A549 (cell line): Measurements from ENCODE around the gene ATL3. TPM values are rescaled to one million over a fixed set of nuclear protein-coding genes. Genes with fewer than 3 reads are reported as not detected.

ENCODE experiments used
- ATAC-seq, 2 experiments: fragments of 200-7000 bp in 1 of 2; fragments of >200 bp in 1 of 2; cut with Nextera tagmentation in 1 of 2; cut with Tn5 transposase in 1 of 2; 3 replicates each; pipeline versions ENCODE4 v1.8.0 to v1.9.1; 2018 to 2020; ENCODE audit warnings: mild to moderate bottlenecking in 1 of 2, moderate library complexity in 1 of 2
- CTCF ChIA-PET: fragments of 300-600 bp; sonication (Branson Sonifier 250); formaldehyde crosslinking; extraction: SDS; loops from one replicate; lab custom pipeline; 2021; ENCODE audit warnings: antibody characterized with exemption, inconsistent platforms; lab: Yijun Ruan, JAX
- POLR2A ChIA-PET: fragments of 350-600 bp; formaldehyde crosslinking; extraction: SDS; loops from one replicate; lab custom pipeline; 2021; ENCODE audit warnings: antibody characterized with exemption, inconsistent platforms; lab: Yijun Ruan, JAX
- DNase-seq, 2 experiments: peaks; one replicate each; pipeline versions ENCODE4 v3.0.0 to v3.0.0-alpha.2; 2011 to 2016; ENCODE audit warnings: low read depth in 1 of 2, low spot score in 1 of 2
- FAIRE-seq: peaks from 2 replicates; lab custom pipeline; 2011; peaks lifted over from hg19 to GRCh38; lab: Jason Lieb, UNC
- H3K27ac ChIP-seq, 2 experiments: fragments of >200 bp; sonication (Bioruptor Twin); formaldehyde crosslinking; 3 replicates each; pipeline ENCODE4 v1.5.1; 2016 to 2017
- H3K4me1 ChIP-seq: fragments of >200 bp; sonication (Bioruptor Twin); formaldehyde crosslinking; 3 replicates; pipeline ENCODE4 v1.6.1; 2016
- H3K4me2 ChIP-seq: fragments of >200 bp; sonication (Bioruptor Twin); formaldehyde crosslinking; 3 replicates; pipeline ENCODE4 v1.6.1; 2016
- H3K4me3 ChIP-seq: fragments of >200 bp; sonication (Bioruptor Twin); formaldehyde crosslinking; 3 replicates; pipeline ENCODE4 v1.5.1; 2016
- H3K9me3 ChIP-seq: fragments of >200 bp; sonication (Bioruptor Twin); formaldehyde crosslinking; 3 replicates; pipeline ENCODE4 v1.6.1; 2016
- ATOH8 ChIP-seq: fragments of 250-450 bp; sonication (Bioruptor Pico); IDR thresholded peaks from 2 replicates; pipeline ENCODE4 v1.5.0; 2020; ENCODE audit warnings: low read depth, mild to moderate bottlenecking, moderate library complexity
- BHLHE40 ChIP-seq: IDR thresholded peaks from 2 replicates; pipeline ENCODE4 v1.6.1; 2012; ENCODE audit warnings: low read depth, low read length, inconsistent platforms
- CEBPB ChIP-seq, 2 experiments: fragments of >200 bp in 1 of 2; sonication (Bioruptor Twin) in 1 of 2; formaldehyde crosslinking in 1 of 2; IDR thresholded peaks; 2 replicates each; pipeline ENCODE4 v1.6.1; 2012 to 2016
- CHD4 ChIP-seq: fragments of 200-600 bp; sonication (generic); IDR thresholded peaks from 2 replicates; pipeline ENCODE4 v1.6.1; 2016; ENCODE audit warnings: antibody characterized with exemption, mild to moderate bottlenecking, borderline replicate concordance
- EHF ChIP-seq: fragments of 250-450 bp; sonication (Bioruptor Pico); IDR thresholded peaks from 2 replicates; pipeline ENCODE4 v1.5.0; 2020; ENCODE audit warnings: mild to moderate bottlenecking
- EP300 ChIP-seq, 2 experiments: fragments of >200 bp; sonication (Bioruptor Twin); formaldehyde crosslinking; IDR thresholded peaks; 2 replicates in 1 of 2; 3 replicates in 1 of 2; pipeline ENCODE4 v1.6.1; 2016 to 2017
- FOSL2 ChIP-seq, 2 experiments: fragments of 450-650 bp in 1 of 2; fragments of >200 bp in 1 of 2; sonication (Bioruptor Twin) in 1 of 2; formaldehyde crosslinking; IDR thresholded peaks; 2 replicates each; pipeline versions ENCODE4 v1.5.0 to v1.6.1; 2016 to 2020; ENCODE audit warnings: mild to moderate bottlenecking in 1 of 2, moderate library complexity in 1 of 2
- HOXB13 ChIP-seq: fragments of 250-450 bp; sonication (Bioruptor Pico); IDR thresholded peaks from 2 replicates; pipeline ENCODE4 v1.5.0; 2020; ENCODE audit warnings: low read depth, mild to moderate bottlenecking, moderate library complexity
- KDM1A ChIP-seq: fragments of 200-600 bp; sonication (generic); IDR thresholded peaks from 2 replicates; pipeline ENCODE4 v1.6.1; 2016; ENCODE audit warnings: low read depth, mild to moderate bottlenecking
- MAZ ChIP-seq: fragments of 150-350 bp; IDR thresholded peaks from 2 replicates; pipeline ENCODE4 v1.6.1; 2014; ENCODE audit warnings: antibody characterized with exemption, low read depth, low read length, borderline replicate concordance
- NFE2L2 ChIP-seq: fragments of 150-350 bp; conservative IDR thresholded peaks from 2 replicates; pipeline ENCODE4 v1.6.1; 2014; ENCODE audit warnings: low read length
- NPAS2 ChIP-seq: fragments of 250-450 bp; sonication (Bioruptor Pico); IDR thresholded peaks from 2 replicates; pipeline ENCODE4 v1.8.0; 2022; ENCODE audit warnings: mild to moderate bottlenecking, moderate library complexity, borderline replicate concordance
- PHF8 ChIP-seq: fragments of 200-600 bp; sonication (generic); IDR thresholded peaks from 2 replicates; pipeline ENCODE4 v1.6.1; 2016; ENCODE audit warnings: low read depth, mild to moderate bottlenecking, antibody characterized with exemption, moderate library complexity, borderline replicate concordance
- POLR2A ChIP-seq: IDR thresholded peaks from 2 replicates; pipeline ENCODE4 v1.6.1; 2012; ENCODE audit warnings: mild to moderate bottlenecking, low read length
- POLR2AphosphoS2 ChIP-seq: conservative IDR thresholded peaks from 2 replicates; pipeline ENCODE4 v1.6.1; 2012; ENCODE audit warnings: low read length, improper control_type of control experiment, inconsistent platforms
- RAD21 ChIP-seq, 2 experiments: fragments of >200 bp in 1 of 2; sonication (Bioruptor Twin) in 1 of 2; formaldehyde crosslinking in 1 of 2; IDR thresholded peaks in 1 of 2; conservative IDR thresholded peaks in 1 of 2; 2 replicates in 1 of 2; 3 replicates in 1 of 2; pipeline ENCODE4 v1.6.1; 2012 to 2018; ENCODE audit warnings: inconsistent platforms in 1 of 2
- RCOR1 ChIP-seq: fragments of 150-350 bp; IDR thresholded peaks from 2 replicates; pipeline ENCODE4 v1.6.1; 2014; ENCODE audit warnings: antibody characterized with exemption, low read length, low read depth
- RNF2 ChIP-seq: fragments of 200-600 bp; sonication (generic); IDR thresholded peaks from 2 replicates; pipeline ENCODE4 v1.6.1; 2016; ENCODE audit warnings: low read depth, mild to moderate bottlenecking, antibody characterized with exemption, moderate library complexity, borderline replicate concordance
- TP53 ChIP-seq: fragments of 250-450 bp; sonication (Bioruptor Pico); IDR thresholded peaks from 2 replicates; pipeline ENCODE4 v1.5.0; 2021; ENCODE audit warnings: mild to moderate bottlenecking, moderate library complexity
- ZC3H11A ChIP-seq: fragments of 450-650 bp; IDR thresholded peaks from 2 replicates; pipeline ENCODE4 v1.6.1; 2014; ENCODE audit warnings: antibody characterized with exemption, mild to moderate bottlenecking
- ZNF302 ChIP-seq: fragments of 250-450 bp; sonication (Bioruptor Pico); IDR thresholded peaks from 2 replicates; pipeline ENCODE4 v1.9.0; 2021; ENCODE audit warnings: inconsistent platforms, mild to moderate bottlenecking, moderate library complexity
- ZSCAN20 ChIP-seq: fragments of 250-450 bp; sonication (Bioruptor Pico); IDR thresholded peaks from 2 replicates; pipeline ENCODE4 v1.8.0; 2022; ENCODE audit warnings: mild to moderate bottlenecking, moderate library complexity
- WGBS: methylation state at CpG from one replicate; pipeline ENCODE4 v1.1.6; 2017; ENCODE audit errors: missing lambda C conversion rate; 5-methylcytosine and 5-hydroxymethylcytosine counted together
- polyA plus RNA-seq, 4 experiments: library from polyadenylated mRNA; depleted of rRNA in 3 of 4; stranded (reverse); fragments of >200 nt; fragmentation: RNase III in 1 of 4; extraction: RNeasy Plus Mini Kit Qiagen cat#74134 plus additional on column Dnase treatment in 1 of 4; gene quantifications; 2 replicates in 3 of 4; 3 replicates in 1 of 4; pipeline ENCODE4 v1.2.3, GENCODE V29; 2011 to 2017
- TF ChIP-seq, protein P1 (sequence below): fragments of >200 bp; sonication (Bioruptor Twin); formaldehyde crosslinking; IDR thresholded peaks from 3 replicates; pipeline ENCODE4 v1.6.1; 2016
- TF ChIP-seq, protein P2 (sequence below): fragments of 250-450 bp; sonication (Bioruptor Pico); IDR thresholded peaks from 2 replicates; pipeline ENCODE4 v1.5.0; 2021; ENCODE audit warnings: mild to moderate bottlenecking, moderate library complexity, borderline replicate concordance

The ATL3 gene
- polyA plus RNA-seq, 2 of the 4 experiments (the other 2 are of a cell fraction), result 26.3 to 50.8 TPM

DNA sequence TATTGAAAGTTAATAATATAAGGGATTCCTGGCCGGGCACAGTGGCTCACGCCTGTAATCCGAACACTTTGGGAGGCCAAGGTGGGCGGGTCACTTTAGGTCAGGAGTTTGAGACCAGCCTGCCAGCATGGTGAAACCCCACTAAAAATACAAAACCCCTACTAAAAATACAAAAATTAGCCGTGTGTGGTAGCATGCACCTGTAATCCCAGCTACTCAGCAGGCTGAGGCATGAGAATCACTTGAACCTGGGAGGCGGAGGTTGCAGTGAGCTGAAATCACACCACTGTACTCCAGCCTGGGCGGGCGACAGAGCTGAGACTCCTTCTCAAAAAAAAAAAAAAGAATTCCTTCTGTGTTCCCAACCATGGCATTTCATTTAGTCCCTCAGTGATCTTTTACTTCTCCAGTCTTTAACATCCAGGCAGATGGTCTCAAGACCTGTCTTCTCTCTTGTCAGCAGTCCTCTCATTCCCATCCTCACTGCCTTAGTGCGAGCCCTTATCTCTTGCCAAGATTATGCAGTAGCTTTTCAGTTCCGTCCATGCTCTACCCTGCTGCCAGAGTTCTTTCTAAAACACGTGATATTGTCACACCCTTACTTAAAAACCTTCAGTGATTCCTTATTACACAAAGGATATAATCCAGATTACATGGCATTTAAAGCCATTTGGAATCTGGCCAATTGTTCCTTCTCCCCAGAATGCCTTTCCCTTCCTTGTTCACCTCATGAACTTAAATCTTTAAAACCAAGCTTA lies 28.0 kb upstream of the ATL3 start:
- no peak for FAIRE-seq

GRCh38 chr11:63694596-63694995 lies 23.4 kb upstream of the ATL3 start:
- no peak for DNase-seq
- ChIA-PET CTCF (interaction anchor here (0.9 to 2.2 kb wide), 6 partner anchors 16 to 101 kb away, joined by 3 to 12 read pairs (median 4); partner anchors contain the start of gene ATL3), POLR2A (interaction anchor here (1.0 kb wide), 1 partner anchor 13 kb away, joined by 3 read pairs; the partner anchor contains the start of gene RTN3)
- no peak for TF ChIP-seq POLR2AphosphoS2
- no peak for TF ChIP-seq RNF2
- no peak for TF ChIP-seq EHF (CRISPR knock-in tag)
- TF ChIP-seq RAD21 (conservative IDR thresholded peaks at IDR 0.05 in 1 of 2, IDR thresholded peaks at IDR 0.05 in 1 of 2), result no peak
- no peak for TF ChIP-seq FOSL2 (IDR thresholded peaks at IDR 0.05)
- no peak for TF ChIP-seq FOSL2 (CRISPR knock-in tag; IDR thresholded peaks at IDR 0.05)
- no peak for TF ChIP-seq RCOR1
- no peak for TF ChIP-seq NPAS2 (CRISPR knock-in tag)
- Histone ChIP-seq H3K27ac (no peak overlapping the region), H3K9me3 (no peaks in the 10 kb centered on the region), H3K4me2 (no peak overlapping the region), H3K4me1 (peaks cover 8% of the 10 kb centered on the region), H3K4me3 (no peak overlapping the region)
- ATAC-seq, result no peak
- WGBS, result 96% methylated on average over 7 of the region's 7 CpGs
- no peak for FAIRE-seq

More for the DNA sequence above, 28.0 kb upstream of the ATL3 start:
- Histone ChIP-seq H3K27ac (no peak overlapping the region), H3K4me3 (no peak overlapping the region), H3K4me2 (no peak overlapping the region), H3K9me3 (no peaks in the 10 kb centered on the region), H3K4me1 (no peaks in the 10 kb centered on the region)
- ChIA-PET CTCF (interaction anchor here (0.5 to 1.8 kb wide), 8 partner anchors 12 to 220 kb away, joined by 3 to 6 read pairs (median 3); partner anchors contain the start of gene ZFTA), POLR2A (interaction anchor here (0.7 kb wide), 1 partner anchor 28 kb away, joined by 3 read pairs; the partner anchor contains the start of gene ATL3)
- WGBS, result 87% methylated on average over 11 of the region's 11 CpGs
- no peak for TF ChIP-seq POLR2A
- no peak for TF ChIP-seq ZC3H11A
- no peak for TF ChIP-seq BHLHE40
- TF ChIP-seq NFE2L2, result no peak
- TF ChIP-seq ATOH8 (CRISPR knock-in tag), result no peak
- TF ChIP-seq, protein P1, sequence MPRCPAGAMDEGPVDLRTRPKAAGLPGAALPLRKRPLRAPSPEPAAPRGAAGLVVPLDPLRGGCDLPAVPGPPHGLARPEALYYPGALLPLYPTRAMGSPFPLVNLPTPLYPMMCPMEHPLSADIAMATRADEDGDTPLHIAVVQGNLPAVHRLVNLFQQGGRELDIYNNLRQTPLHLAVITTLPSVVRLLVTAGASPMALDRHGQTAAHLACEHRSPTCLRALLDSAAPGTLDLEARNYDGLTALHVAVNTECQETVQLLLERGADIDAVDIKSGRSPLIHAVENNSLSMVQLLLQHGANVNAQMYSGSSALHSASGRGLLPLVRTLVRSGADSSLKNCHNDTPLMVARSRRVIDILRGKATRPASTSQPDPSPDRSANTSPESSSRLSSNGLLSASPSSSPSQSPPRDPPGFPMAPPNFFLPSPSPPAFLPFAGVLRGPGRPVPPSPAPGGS, result no peak
- no peak for TF ChIP-seq ZNF302 (CRISPR knock-in tag)
- TF ChIP-seq KDM1A, result no peak
- TF ChIP-seq, protein P2, sequence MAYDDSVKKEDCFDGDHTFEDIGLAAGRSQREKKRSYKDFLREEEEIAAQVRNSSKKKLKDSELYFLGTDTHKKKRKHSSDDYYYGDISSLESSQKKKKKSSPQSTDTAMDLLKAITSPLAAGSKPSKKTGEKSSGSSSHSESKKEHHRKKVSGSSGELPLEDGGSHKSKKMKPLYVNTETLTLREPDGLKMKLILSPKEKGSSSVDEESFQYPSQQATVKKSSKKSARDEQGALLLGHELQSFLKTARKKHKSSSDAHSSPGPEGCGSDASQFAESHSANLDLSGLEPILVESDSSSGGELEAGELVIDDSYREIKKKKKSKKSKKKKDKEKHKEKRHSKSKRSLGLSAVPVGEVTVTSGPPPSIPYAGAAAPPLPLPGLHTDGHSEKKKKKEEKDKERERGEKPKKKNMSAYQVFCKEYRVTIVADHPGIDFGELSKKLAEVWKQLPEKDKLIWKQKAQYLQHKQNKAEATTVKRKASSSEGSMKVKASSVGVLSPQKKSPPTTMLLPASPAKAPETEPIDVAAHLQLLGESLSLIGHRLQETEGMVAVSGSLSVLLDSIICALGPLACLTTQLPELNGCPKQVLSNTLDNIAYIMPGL (CRISPR knock-in tag), result no peak
- TF ChIP-seq MAZ, result no peak
- TF ChIP-seq TP53, result no peak
- TF ChIP-seq ZSCAN20, result no peak
- no peak for TF ChIP-seq CEBPB (IDR thresholded peaks at IDR 0.05)
- TF ChIP-seq EP300 (IDR thresholded peaks at IDR 0.05), result no peak
- no peak for TF ChIP-seq HOXB13 (CRISPR knock-in tag)
- TF ChIP-seq NPAS2 (CRISPR knock-in tag), result no peak
- TF ChIP-seq CHD4, result no peak
- TF ChIP-seq EHF (CRISPR knock-in tag), result no peak
- TF ChIP-seq PHF8, result no peak
- ATAC-seq (no peak), DNase-seq (no peak)
